HG03108 (cell line): ENCODE data around the gene CAB39.
A peak's percentile ranks its signal among the peaks of the same experiment; 100 is the strongest.

Experiments
- ATAC-seq: cut with Tn5 transposase; IDR thresholded peaks from one replicate; pipeline ENCODE4 v1.9.1; 2021; ENCODE audit warnings: moderate library complexity; ENCODE audit not compliant: unreplicated experiment

Gene CAB39

DNA sequence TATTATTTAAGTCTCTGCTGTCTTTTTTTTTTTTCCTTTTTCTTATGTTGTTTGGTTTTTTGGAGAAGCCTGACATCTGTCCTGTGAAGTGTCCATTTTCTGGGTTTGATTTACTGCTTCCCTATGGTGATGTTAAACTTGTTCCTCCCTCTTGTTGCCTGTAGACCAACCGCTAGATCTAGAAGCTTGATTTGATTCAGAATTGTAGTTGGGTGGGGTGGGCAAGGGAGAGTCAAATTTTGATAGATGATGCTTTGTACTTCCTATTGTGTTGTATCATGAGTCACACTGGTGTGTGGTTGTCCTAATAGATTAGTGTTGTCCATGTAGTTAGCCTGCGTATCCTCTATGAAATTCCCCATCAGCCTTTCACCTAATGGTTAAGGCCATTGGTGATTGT, 35.4 kb downstream of the CAB39 start:
- no peak for ATAC-seq

DNA sequence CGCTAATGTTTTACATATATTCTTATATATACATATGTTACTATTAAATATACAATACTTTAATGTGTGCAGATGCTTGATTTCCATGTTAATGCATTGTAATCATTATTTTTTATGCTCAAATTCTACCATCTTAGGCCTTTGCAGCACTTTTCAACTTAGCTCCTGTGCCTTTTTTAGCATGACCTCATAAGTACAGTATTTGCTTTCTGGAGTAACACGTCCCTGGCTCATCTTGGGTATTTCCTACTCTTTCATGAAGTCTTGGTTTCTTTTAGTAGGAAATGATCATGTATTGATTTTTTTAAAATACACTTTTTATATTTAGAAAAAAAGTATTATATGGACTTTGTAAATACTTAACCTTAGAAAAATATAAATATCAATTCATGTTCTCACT, 36.5 kb downstream of the CAB39 start:
- no peak for ATAC-seq

DNA sequence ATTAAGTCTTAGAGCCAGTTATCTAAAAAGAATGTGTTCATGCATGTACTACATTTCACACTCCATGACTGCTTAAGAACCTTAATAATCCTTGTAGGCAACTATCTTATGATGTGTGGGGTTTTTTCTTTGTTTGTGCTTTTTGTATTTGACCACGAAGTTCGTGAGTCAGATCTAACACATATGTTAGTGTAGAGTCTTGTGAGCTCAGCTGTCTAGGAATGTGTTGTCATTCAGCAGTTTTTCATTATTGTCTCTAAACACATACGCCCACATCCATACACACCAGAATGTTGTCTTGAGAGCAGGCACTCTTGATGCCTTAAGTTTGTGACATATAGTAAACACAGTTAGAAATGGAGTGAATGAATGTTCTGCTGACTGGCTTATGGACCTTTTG, 38.4 kb downstream of the CAB39 start:
- ATAC-seq = no peak

DNA sequence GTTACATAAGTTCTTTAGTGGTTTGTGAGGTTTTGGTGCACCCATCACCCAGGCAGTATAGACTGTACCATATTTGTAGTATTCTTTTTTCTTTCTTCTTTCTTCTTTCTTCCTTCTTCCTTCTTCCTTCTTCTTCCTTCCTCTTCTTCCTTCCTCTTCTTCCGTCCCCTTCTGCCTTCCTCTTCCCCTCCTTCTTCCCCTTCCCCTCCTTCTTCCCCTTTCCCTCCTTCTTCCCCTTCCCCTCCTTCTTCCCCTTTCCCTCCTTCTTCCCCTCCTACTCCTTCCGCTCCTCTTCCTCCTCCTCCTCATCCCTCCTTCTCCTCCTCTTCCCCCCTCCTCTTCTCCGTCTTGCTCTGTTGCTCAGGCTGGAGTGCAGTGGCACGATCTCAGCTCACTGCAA, 41.6 kb downstream of the CAB39 start:
- no peak for ATAC-seq

DNA sequence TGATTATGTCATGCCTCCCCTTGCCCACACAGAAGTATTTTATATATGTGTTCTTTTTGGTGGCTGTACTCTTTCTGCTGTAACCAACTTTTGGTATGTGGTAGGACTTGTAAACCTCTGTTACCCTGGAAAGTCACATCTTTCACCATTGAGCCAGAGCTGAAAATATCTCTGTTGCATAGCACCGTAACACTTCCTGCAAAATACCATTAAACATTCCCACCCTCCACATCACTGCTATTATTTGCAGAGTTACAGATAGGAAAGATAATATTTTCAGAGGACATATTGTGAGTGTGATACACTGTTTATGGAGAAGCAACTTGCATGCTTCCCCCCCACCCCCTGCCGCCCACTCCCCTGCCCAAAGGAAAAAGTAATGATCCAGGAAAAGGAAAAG, 44.8 kb downstream of the CAB39 start:
- ATAC-seq = no peak

DNA sequence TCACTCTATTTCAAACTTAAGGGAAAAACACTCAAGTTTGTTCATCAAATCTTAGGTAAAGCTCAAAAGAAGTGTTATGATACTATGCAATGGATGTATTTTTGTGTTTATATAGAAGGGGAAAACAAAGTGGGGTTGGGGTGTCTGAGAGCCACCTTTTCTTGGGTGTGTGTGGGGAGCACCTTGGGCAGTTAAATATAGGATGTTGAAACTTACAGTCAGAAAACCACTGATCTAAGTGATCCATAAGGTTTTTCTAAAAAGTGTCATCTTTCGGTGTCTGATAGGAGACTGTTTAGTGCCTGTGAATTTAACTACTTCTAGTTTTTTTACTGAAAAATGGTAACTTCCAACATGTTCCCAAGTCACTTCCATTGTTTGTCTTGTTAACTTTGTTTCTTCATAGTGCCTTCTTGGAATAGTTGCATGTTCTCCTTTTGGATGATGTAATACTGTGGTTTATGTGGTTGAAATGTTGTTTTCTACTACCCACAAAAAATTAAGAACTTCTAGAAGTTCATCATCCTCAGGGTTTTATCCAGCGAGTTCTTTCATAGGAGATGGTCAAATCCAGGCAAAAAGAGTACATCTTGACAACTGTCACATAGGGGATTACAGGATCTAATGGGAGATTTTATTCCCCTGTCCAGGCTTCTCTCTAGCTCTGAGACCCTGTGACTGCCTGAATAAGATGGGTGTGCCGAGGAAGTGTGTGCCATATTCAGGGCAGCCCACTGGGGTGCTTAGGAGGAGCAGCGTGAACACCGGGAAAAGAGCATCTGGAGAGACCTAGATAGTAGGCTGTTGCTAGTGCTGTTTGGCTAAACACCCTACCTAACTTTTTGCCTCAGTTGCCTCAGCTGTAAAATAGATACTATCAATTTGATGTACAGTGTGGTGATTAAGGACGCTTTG, 46.2 kb downstream of the CAB39 start:
- no peak for ATAC-seq

DNA sequence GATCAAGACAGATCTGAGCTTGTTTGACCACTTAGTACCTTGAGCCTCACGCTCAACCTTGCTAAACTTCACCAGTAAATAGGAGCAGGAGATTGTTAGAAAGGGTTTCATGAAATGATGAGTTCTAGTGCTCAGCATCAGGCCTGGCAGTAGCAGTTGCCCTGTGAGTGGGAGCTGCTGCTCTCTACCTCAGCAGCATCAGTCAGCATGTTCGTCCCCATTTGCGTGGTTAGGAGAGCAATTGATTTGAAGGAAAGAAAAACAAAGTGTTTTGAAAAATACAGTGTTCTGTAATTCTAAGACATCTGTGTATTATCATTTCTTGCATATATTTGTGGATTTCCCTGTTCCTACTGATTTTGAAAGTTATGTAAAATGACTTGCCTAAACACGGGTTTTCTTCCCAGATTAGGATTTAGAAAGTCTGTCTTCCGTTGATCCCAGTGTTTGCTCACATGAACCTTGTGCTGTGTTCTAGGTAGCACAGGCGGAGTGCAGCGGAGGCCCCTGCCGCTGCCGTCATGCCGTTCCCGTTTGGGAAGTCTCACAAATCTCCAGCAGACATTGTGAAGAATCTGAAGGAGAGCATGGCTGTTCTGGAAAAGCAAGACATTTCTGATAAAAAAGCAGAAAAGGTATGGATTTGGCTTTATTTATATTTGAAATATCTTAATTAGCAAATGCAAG, 47.0 kb downstream of the CAB39 start:
- no peak for ATAC-seq

DNA sequence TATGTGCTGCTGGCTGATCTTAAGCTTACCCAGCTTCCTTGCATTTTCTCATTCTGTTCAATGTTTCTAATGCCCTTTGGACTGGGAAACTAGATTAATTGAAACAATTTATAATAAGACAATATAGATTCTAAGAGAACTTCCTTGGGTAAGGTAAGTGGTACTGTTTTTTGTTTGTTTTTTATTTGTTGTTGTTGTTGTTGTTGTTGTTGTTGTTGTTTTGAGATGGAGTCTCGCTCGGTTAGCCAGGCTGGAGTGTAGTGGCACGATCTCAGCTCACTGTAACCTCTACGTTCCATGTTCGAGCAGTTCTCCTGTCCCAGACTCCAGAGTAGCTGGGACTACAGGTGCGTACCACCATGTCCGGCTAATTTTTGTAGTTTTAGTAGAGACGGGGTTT, 49.1 kb downstream of the CAB39 start:
- no peak for ATAC-seq

DNA sequence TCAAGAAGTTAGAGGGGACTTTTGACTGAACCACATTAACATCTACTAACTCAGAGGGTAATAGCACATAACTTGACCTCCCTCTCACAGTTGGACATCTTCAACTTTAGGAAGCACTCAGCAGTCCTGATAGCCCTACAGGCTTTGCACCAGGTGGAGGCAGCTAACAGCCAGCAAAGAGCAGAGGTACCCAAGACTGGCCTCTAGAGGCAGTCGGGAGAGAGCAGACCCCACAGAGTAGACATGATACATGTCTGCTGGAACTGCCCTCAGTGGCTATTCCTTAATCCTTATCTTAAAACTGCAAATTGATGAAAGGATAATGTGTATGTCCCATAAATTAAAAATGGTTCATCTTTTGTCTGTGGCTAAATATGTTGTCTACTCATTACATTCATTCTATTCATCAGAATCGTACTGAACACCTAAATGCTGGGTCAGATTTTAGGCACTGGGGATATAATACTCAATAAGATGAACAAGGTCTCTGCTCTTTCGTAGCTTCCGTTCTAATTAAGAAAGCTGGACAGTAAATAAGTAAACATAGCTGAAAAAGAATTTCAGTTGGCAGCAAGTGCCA, 49.8 kb downstream of the CAB39 start:
- peak; percentile 60 for ATAC-seq

DNA sequence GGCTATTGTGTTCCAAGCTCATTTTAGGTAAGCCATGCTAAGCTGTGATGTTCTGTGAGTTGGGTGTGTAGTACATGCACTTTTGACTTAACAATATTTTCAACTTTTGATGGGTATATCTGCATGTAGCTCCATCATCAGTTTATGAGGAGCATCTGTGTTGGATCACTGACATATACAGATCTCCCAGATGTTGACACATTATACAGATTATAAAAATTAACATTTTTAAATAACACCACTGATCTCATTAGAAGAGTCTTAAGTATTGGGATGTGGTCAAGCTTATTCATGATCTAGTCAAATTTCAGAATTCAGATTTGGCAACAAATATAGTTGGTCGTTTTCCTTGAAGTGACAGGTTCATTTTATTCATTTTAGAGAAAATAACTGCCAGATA, 51.7 kb downstream of the CAB39 start:
- no peak for ATAC-seq

DNA sequence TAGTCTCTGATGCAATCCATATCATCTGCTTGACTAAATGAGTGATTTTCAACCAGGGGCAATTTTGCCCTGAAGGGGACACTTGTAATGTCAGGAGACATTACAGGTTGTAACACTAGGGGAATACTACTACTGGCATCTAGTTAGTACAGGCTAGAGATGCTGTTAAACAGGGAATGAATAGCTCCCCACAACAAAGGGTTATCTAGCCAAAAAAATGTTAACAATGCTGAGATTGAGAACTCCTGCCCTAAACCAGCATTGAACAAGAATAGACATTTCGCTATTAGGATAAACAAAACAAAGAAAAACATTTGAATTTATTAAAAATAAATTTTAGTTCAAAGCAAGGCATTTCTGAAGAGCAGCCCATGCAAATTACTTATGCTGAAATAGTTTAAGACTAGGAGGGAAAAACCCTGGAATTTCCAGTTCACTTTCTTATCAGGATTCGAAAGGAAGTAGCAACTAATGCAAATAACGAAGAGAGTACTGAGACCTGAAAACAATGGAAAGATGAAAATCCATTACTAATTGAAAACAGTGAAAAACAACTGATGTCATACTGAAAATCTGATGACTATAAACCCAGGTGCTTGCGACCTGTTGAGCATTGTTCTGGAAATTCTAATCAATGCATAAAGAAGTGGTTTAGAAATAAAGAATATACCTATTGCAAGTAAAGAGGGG, 53.1 kb downstream of the CAB39 start:
- no peak for ATAC-seq

DNA sequence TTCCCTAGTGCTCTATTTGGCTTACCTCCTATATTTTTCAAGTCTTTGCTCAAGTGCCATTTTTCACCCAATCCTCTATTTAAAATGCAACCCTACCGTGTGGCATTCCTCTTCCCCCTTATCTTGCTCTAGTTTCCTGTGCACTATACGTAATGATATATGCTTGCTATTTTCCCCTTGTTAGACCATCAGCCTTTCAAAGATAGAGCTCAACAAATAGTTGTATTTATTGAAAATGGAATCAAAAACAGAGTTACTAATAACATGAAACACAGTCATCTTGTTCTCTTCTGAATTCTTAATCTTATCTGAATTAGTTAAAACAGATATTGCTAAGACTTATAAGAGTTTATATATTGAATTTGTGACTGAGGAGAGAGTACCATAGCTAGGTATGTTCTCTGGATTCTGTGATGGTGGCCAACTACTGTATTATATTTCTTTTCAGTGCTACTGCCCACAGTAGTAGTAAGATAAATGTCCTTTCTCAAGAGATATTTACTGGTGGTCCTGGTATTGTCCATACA, 55.3 kb downstream of the CAB39 start:
- ATAC-seq = no peak

DNA sequence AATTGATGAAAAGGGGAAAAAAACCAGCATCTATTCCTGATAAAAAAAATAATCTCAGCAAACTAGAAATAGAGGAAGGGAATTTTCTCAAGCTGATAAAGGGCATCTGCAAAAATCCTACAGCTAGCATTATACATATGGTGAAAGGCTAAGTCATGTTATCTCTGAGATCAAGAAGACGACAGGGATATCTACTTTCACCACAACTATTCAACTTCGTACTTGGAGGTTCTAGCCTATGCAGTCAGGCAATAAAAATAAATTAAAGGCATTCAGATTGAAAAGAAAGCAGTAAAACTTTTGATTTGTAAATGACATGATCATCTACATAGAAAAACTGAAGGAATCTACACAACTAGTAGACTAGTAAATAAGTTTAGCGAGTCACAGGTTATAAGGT, 58.2 kb downstream of the CAB39 start:
- ATAC-seq = no peak

DNA sequence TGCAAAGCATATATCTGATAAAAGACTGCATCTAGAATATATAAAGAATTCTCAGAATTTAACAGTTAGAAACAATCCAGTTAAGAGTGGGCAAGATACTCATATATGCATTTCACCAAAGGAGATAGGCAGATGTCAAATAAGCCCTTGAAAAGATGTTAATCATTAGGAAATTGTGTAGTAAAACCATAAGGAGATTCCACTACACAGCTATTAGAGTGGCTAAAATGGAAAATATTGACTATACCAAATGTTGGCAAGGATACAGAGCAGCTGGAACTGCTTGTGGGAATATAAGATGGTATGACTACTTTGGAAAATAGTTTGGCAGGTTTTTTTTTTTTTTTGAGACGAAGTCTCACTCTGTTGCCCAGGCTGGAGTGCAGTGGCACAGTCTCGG, 59.5 kb downstream of the CAB39 start:
- no peak for ATAC-seq

DNA sequence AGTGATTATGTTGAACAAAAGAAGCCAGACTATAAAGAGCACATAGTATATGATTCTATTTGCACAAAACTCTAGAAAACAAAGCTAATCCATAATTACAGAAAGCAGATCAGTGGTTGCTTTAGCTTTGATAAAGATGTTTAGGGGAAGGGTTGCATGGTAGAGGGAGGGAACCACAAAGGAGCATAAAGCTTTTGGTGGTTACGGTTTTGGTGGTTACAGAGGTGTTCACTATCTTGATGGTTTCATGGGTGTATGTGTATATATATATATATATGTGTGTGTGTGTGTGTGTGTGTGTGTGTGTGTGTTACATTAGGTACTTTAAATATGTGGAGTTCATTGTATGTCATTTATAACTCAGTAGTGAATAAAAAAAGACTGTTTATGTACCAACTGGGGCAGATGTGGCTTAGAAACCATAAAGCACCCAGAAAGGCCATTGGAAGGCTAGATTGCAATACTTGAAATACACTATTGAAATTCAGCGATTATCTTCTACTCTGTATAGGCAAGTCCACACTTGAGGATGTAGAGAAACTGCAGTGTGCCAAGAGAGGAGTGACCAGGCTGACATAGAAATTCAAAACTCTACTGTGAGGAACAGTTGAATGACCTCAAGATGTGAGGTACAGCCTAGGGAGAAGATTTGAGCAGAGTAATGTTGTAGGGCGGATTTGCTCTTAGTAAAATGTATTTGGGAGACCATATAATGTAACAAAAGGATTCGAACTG, 60.6 kb downstream of the CAB39 start:
- ATAC-seq = no peak

DNA sequence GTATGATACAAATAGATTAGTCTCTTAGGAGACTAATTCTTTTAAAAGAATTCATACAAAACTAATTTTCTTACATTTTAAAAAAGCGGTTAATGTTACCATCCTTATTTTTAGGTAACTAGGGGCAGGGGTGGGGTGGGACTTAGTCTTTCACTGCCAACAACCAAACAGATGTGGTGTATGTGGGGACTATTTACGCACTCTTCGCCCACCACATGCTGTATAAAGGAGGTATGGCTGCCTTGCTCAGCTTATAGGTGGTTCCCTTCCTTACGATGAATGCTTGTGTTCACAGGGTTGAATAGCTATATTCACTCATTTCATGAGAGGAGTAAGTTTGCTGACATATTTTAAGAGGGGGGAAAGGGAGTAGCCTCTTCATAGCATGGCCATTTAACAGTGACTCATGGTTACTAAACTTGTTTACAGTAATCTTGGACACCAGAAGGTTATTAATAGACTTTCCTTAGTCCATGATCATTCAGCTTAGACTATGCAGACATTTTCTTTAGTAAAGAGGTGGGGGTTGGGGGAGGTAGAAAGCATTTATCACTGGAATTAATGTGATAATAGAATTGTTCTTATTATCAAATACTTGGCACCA, 61.8 kb downstream of the CAB39 start:
- ATAC-seq = no peak

DNA sequence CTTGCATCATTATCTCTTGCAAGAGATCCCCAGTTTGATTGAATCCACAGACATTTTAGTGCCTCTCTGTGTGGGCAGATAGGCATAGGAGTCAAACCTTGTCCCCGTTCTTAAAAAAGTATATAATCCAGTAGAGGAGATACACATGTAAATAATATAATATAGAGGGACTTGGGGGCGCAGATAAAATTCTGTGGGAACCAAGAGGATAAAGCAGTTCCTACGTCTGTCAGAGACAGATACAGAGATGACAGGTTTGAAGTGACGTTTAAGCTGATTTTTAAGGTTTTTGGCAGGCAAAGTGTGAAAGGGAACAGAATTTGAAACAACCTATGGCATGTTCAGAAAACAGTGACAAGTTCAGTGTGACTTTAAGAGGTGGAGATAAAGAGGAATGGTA, 63.1 kb downstream of the CAB39 start:
- ATAC-seq = no peak

DNA sequence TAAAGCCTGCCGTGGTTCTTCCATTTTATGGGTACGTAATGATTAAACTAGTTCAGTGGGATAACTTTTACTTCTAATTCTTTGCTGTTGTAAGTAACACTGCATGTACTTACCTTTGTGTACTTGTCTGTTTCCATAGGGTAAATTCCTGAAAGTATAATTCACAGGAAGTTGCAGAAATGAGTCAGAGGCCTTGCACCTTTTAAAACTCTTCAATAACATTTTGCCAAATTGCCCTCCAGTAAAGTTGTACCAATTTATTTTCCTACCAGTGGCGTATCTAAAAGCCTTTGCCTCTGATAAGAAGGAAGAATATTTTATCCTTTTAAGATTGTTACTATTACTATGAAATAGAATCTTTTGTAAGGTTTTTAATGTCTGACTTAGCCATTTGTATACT, 65.1 kb downstream of the CAB39 start:
- ATAC-seq = no peak

DNA sequence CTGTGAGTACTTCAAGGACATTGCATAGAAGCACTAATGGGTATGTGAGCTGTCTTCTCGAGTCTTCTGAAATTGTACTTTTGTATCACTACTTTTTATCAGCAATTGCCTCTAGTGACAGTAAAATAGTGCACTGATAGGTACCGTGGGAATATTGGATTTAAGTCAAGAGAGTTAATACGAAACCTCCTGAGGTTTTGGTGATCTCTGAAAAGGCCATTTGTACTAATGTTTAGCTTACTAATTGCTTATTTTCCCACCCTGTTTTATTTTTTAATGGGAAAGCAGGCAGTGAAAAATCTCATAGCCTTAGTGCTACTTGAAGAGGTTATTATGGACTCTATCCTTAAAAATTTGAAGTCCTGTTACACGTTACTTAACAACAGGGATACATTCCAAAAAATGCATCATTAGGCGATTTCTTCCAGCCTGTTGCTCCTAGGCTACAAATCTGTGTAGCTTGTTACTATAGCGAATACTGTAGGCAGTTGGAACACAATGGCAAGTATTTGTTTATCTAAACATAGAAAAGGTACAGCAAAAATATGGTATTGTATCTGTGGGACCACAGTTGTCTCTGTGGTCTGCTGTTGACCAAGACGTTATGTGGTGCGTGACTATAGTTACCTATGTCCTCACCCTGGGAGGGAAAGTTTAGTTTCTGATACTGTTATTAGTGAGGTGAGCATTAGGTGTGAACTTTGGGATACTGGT, 65.9 kb downstream of the CAB39 start:
- ATAC-seq = no peak

DNA sequence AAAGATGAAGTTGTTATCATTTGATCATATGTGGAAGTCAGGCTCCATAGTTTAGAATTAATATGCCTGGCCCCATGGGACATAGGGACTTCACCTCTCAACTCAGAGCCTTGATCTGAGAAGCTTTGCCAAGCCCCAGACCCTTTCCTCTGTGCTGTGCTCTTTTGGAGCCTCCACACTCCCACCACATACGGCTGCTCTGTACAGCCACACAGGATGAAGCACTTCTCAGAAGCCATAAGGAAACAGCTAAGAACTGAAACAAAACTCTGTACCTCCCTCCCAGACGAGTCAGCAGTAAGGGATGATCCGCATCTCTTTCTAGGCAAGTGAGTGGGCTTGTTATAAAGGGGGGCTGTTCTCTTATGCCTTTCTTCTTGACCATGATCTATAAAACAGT, 66.5 kb downstream of the CAB39 start:
- ATAC-seq = no peak
